ENCODE results near the gene CDADC1.

CDADC1 gene

DNA sequence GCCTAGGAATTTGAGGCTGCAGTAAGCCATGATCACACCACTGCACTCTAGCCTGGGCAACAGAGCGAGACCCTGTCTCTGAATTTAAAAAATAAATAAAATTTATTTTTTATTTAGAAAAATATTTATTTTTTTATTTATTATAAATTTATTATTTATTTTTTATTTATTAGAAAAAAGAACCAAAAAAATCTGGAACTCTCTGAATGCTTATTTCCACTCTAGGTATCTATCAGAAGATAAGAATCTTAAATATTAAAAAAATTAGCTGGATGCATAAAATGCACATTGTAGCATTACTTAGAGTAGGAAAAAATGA is 82.8 kb downstream of the CDADC1 start:
- no peak for ATAC-seq
- TF ChIP-seq POU6F1 (CRISPR knock-in tag; IDR thresholded peaks at IDR 0.05; ENCODE audit: borderline replicate concordance, low read depth) (no peak), RARB (CRISPR knock-in tag; IDR thresholded peaks at IDR 0.05) (no peak), OSR1 (CRISPR knock-in tag; IDR thresholded peaks at IDR 0.05) (no peak), BACH2 (CRISPR knock-in tag; IDR thresholded peaks at IDR 0.05; ENCODE audit: borderline replicate concordance) (no peak), ZC3H10 (CRISPR knock-in tag; IDR thresholded peaks at IDR 0.05) (no peak), ZNF565 (CRISPR knock-in tag; conservative IDR thresholded peaks at IDR 0.05; ENCODE audit: low read depth) (no peak), ZNF70 (CRISPR knock-in tag; IDR thresholded peaks at IDR 0.05) (no peak), SNAI2 (CRISPR knock-in tag; IDR thresholded peaks at IDR 0.05) (no peak), CSDC2 (CRISPR knock-in tag; IDR thresholded peaks at IDR 0.05) (no peak), ZFP30 (CRISPR knock-in tag; IDR thresholded peaks at IDR 0.05) (no peak), TCF4 (CRISPR knock-in tag; IDR thresholded peaks at IDR 0.05; ENCODE audit: borderline replicate concordance) (no peak), TSHZ2 (CRISPR knock-in tag; IDR thresholded peaks at IDR 0.05) (no peak)
- TF ChIP-seq, protein P1, sequence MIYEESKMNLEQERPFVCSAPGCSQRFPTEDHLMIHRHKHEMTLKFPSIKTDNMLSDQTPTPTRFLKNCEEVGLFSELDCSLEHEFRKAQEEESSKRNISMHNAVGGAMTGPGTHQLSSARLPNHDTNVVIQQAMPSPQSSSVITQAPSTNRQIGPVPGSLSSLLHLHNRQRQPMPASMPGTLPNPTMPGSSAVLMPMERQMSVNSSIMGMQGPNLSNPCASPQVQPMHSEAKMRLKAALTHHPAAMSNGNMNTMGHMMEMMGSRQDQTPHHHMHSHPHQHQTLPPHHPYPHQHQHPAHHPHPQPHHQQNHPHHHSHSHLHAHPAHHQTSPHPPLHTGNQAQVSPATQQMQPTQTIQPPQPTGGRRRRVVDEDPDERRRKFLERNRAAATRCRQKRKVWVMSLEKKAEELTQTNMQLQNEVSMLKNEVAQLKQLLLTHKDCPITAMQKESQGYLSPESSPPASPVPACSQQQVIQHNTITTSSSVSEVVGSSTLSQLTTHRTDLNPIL (CRISPR knock-in tag; IDR thresholded peaks at IDR 0.05; ENCODE audit: low read depth), result no peak

DNA sequence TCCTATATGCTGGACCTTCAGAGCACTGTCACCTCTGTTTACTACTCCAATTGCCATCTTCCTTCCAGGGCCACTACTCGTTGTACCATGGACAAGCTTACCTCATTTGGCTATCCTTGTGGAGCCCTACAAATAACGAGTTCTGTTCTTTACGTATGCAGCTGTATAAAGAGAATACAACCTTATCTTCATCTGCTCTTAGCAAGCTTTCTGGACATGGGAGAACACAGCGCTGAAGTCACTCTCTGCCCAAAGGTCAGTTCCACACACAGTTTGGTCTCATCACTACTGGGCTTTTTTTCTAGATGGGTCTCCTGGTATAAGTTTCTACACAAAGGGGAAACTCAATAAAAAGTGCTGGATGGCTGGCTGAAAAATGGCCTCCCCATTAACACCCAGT is 88.9 kb downstream of the CDADC1 start:
- no peak for ATAC-seq

DNA sequence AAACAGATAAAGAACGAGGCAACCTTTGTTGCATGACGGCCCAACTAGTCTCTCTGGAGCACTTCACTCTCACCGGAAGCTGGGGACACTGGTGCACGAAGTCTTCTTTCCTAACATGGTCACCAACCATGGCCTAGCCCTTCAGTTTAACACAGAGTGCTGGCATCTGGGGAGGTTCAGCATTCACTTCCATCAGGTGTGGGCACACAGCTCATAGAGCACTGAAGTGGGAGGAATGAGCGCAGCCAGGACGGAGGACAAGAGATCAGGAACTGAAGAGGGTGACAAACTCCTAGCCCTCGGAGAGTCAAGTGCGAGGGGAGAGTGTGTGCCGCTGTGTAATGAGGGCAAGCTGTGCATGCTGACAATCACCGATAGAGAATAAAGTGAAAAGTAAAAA is 92.4 kb downstream of the CDADC1 start:
- ATAC-seq, result no peak
- TF ChIP-seq, protein P1 (CRISPR knock-in tag; IDR thresholded peaks at IDR 0.05; ENCODE audit: low read depth), result no peak
- TF ChIP-seq ZNF565 (CRISPR knock-in tag; conservative IDR thresholded peaks at IDR 0.05; ENCODE audit: low read depth) (no peak), TOX (CRISPR knock-in tag; IDR thresholded peaks at IDR 0.05; ENCODE audit: borderline replicate concordance) (no peak), SNAI2 (CRISPR knock-in tag; IDR thresholded peaks at IDR 0.05) (no peak), ZNF70 (CRISPR knock-in tag; IDR thresholded peaks at IDR 0.05) (no peak), BACH2 (CRISPR knock-in tag; IDR thresholded peaks at IDR 0.05; ENCODE audit: borderline replicate concordance) (no peak), ARNTL (CRISPR knock-in tag; IDR thresholded peaks at IDR 0.05; ENCODE audit: borderline replicate concordance, low read depth) (no peak), PPARA (CRISPR knock-in tag; IDR thresholded peaks at IDR 0.05; ENCODE audit: borderline replicate concordance) (no peak), GLIS3 (CRISPR knock-in tag; IDR thresholded peaks at IDR 0.05) (no peak), ZC3H10 (CRISPR knock-in tag; IDR thresholded peaks at IDR 0.05) (no peak), ISL1 (CRISPR knock-in tag; IDR thresholded peaks at IDR 0.05) (no peak), OSR1 (CRISPR knock-in tag; IDR thresholded peaks at IDR 0.05) (no peak), ZFP3 (CRISPR knock-in tag; IDR thresholded peaks at IDR 0.05) (no peak)

More for the DNA sequence above, 88.9 kb downstream of the CDADC1 start:
- no peak for TF ChIP-seq PATZ1 (CRISPR knock-in tag; IDR thresholded peaks at IDR 0.05; ENCODE audit: borderline replicate concordance)
- TF ChIP-seq TOX (CRISPR knock-in tag; IDR thresholded peaks at IDR 0.05; ENCODE audit: borderline replicate concordance), result no peak
- TF ChIP-seq TCF4 (CRISPR knock-in tag; IDR thresholded peaks at IDR 0.05; ENCODE audit: borderline replicate concordance), result no peak
- TF ChIP-seq ZNF8 (CRISPR knock-in tag; IDR thresholded peaks at IDR 0.05), result no peak
- TF ChIP-seq, protein P1 (CRISPR knock-in tag; IDR thresholded peaks at IDR 0.05; ENCODE audit: low read depth), result no peak
- no peak for TF ChIP-seq ZC3H10 (CRISPR knock-in tag; IDR thresholded peaks at IDR 0.05)
